Measurements from ENCODE around the gene MISP. TPM values are rescaled to one million over a fixed set of nuclear protein-coding genes. Genes with fewer than 3 reads are reported as not detected.
A peak's percentile ranks its signal among the peaks of the same experiment; 100 is the strongest.
"Not testable (repeated sequence)": the region's sequence is repeated elsewhere in the genome, so short reads cannot be mapped to it uniquely, and the experiment has no call there.

The MISP gene
- total RNA-seq, 1 donor from 2014 or later = 79.4 TPM

GRCh38 chr19:725461-726089 lies 25.3 kb upstream of the MISP start:
- no peak for DNase-seq (ENCODE audit: low spot score)

- DNase-seq (ENCODE audit: low spot score) = no peak
Observed at GRCh38 chr19:726993-727956, 23.6 kb upstream of the MISP start.

DNA sequence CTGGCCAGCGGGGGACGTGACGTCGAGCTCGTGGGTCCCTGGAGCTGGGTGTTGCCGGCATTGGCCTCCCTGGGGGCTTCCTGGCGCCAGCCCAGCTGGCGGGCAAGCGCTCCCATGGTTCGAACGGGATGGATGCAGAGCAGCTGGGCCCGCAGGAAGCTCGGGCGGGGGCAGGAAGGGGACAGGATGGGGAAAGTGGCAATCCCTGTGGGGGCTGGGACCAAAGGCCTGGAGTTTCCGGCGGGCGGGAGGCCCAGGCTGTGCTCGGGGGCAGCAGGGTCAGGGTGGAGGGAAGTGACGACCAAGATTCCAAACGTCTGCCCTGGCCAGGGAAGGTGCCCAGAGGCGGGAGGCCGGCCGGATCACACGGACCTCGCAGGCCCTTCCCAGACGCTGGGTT lies 22.9 kb upstream of the MISP start:
- DNase-seq (ENCODE audit: low spot score) = no peak

GRCh38 chr19:729564-729963 lies 21.3 kb upstream of the MISP start:
- not testable (repeated sequence) for DNase-seq (ENCODE audit: low spot score)

- DNase-seq (ENCODE audit: low spot score) = no peak
Observed at GRCh38 chr19:729965-730668, 20.8 kb upstream of the MISP start.

DNA sequence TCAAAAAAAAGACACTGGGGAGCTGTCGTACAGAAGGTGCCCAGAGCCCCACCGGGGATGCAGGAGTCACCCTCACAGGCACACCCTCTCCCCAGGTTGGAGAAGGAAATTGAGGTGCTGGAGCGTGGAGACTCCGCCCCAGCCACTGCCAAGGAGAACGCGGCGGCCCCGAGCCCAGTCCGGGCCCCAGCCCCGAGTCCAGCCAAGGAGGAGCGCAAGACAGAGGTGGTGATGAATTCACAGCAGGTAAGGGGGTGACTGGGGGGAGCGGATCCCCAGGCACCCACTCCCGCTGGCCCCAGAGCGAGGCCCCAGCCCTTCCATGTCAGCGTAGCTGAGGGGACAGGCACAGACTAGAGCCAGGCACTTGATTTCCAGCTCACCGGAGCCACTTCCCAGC lies 19.9 kb upstream of the MISP start:
- no peak for DNase-seq (ENCODE audit: low spot score)

DNA sequence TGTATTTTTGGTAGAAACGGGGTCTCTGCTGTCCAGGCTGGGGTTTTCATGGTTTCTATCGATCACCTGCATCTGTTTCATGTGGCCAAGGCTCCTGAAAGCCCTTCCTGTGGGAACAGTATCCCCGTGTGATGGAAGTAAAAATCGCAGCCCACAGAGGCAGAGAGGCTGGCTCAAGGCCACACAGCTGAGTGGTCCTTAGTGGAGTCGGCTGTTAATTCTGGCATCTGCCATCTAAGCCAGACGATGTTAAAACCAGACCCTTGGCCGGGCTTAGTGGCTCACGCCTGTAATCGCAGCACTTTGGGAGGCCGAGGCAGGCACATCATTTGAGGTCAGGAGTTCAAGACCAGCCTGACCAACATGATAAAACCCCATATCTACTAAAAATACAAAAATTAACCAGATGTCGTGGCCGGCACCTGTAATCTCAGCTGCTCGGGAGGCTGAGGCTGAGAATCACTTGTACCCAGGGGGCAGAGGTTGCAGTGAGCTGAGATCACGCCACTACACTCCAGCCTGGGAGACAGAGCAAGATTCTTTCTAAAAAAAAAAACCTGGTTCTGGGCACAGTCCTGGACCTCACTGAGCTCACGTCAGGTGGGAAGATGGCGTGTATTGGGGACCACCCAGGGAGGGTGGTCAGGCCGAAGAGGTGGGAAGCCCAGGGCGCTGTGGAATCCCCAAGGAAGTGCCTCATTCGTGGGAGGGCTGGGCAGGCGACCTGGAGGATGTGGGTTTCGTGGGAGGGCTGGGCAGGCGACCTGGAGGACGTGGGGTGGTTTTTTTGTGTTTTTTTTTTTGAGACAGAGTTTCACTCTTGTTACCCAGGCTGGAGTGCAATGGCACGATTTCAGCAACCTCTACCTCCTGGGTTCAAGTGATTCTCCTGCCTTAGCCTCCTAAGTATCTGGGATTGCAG lies 18.5 kb upstream of the MISP start:
- no peak for DNase-seq (ENCODE audit: low spot score)

DNA sequence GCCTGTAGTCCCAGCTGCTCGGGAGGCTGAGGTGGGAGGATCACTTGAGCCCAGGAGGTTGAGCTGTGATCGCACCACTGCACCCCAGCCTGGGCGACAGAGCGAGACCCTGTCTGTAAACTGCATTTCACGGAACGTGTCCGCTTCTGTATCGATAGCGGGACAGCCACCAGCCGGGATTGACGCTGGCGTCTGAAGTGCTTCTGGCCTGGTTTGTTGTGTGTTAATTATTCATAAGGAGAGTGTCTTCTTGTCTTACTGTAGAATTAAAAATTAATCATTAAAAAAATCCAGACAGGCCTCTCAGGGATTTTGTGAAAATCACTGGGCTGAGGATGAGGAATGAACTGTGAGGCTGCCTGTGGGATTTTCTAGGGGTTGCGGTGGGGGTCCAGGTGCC lies 16.2 kb upstream of the MISP start:
- no peak for DNase-seq (ENCODE audit: low spot score)

GRCh38 chr19:736125-736524 lies 14.8 kb upstream of the MISP start:
- DNase-seq (ENCODE audit: low spot score) = no peak

DNA sequence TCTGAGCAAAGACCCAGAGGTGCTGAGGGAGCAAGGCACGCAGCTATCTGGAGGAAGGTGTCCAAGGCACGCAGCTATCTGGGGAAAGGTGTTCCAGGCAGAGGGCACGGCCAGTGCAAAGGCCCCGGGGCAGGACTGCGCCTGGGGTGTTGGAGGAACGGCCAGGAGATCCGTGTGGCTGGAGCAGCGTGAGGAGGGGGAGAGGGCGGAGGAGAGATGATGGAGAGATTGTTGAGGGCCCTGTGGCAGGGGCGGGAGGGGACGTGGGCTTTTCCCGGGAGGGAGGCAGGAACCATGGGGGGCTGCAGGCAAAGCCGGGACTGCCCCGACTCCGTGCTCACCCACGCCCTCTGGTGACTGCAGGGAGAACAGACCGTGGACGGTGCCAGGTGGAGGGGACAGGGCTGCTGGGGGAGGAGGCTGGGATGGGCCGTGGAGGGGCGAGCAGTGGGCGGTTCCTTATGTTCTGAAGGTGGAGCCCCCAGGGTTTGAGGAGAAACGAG lies 13.3 kb upstream of the MISP start:
- no peak for DNase-seq (ENCODE audit: low spot score)

DNA sequence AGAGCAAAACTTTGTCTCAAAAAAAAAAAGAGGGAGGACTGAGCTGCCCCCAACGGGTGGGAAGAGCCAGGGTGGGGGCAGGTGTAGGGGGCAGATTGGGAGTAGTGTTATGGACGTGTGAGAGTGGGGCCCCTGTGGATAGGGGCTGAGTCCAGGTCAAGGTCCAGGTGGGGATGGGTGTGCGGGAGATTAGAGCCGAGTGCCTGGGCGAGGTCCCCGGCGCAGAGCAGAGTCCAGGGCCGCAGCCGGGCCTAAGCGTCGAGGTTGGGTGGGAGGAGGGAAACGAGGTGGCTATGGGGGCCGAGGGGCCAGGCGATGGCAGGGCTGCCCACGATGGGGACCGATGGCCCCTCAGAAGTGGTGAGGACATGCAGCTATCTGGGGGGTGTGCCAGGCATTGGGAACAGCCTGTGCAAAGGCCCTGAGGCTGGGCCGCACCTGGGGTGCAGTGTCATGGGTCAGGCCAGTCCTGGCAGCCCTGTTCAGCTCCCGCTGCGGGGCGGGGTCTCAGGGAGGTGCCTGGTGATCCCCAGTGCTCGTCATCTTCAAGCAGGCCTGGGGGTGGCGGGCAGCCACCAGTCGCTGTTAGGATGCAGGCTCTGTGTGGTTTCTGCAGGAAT lies 12.3 kb upstream of the MISP start:
- no peak for DNase-seq (ENCODE audit: low spot score)

DNA sequence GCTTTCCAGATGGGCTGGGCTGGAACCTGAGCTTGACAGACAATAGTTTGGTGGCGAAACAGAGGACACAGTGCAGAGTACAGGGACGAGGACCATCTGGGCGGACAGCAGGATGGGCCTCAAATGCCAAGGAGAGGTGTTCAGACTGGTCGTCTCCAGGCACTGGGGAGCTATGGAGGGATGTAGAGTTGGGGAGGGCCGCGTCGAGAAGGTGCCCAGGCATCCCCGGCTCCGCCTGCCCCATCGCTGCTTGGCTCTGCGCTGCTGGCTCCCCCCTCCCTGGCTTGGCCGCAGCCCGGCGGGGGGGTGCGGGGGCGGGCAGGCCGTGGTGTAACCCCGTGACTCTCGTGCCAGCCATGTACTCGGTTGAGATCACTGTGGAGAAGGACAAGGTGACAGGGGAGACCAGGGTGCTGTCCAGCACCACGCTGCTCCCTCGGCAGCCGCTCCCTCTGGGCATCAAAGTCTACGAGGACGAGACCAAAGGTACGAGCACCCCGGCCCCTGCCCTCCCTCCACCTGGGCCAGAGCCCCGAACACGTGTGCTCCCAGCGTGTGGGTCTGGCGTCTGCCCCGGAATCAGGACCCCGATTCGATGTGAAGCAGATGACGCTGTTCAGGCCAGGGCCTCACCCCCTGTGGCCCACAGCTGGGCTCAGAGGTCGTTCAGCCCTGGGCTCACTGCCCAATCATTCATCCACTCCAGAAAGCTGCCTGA lies 10.8 kb upstream of the MISP start:
- DNase-seq (ENCODE audit: low spot score) = no peak

- DNase-seq (ENCODE audit: low spot score) = not testable (repeated sequence)
Observed at GRCh38 chr19:740816-741505, 10.0 kb upstream of the MISP start.

GRCh38 chr19:741506-742131 lies 9.3 kb upstream of the MISP start:
- no peak for DNase-seq (ENCODE audit: low spot score)

DNA sequence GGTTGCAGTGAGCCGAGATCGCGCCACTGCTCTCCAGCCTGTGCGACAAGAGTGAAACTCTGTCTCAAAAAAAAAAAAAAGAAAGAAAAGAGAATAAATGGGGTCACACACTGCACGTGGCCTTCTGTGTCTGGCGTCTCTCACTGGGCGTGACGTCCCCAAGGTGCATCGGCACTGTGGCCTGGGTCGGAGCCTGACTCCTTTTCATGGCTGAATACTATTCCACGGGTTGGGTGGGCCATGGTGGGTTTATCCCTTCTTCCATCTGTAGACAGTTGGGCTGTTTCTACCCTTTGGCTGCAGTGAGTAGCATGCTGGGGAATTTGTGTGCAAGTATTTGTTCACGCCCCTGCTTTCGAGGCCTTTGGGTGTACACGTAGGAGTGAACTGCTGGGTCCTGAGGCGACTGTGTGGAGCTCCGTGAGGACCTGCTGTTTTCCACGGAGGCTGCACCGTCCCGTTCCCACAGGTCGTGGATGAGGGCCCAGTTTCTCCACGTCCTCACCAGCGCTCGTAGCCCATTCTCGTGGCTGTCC lies 8.3 kb upstream of the MISP start:
- DNase-seq (ENCODE audit: low spot score) = no peak

GRCh38 chr19:743168-743687 lies 7.7 kb upstream of the MISP start:
- peak; percentile 42 for DNase-seq (ENCODE audit: low spot score)

GRCh38 chr19:745138-745537 lies 5.8 kb upstream of the MISP start:
- not testable (repeated sequence) for DNase-seq (ENCODE audit: low spot score)

DNA sequence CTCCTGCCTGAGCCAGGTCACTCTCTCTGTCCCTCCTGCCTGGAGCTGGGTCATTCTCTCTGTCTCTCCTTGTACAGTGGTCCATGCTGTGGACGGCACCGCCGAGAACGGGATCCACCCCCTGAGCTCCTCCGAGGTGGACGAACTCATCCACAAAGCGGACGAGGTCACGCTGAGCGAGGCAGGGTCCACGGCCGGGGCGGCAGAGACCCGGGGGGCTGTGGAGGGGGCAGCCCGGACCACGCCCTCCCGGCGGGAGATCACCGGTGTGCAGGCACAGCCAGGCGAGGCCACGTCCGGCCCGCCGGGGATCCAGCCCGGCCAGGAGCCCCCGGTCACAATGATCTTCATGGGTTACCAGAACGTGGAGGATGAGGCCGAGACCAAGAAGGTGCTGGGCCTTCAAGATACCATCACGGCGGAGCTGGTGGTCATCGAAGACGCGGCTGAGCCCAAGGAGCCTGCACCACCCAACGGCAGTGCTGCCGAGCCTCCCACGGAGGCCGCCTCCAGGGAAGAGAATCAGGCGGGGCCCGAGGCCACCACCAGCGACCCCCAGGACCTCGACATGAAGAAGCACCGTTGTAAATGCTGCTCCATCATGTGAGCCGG lies 4.6 kb upstream of the MISP start:
- DNase-seq (ENCODE audit: low spot score) = no peak
